Parathyroid adenoma (tissue), 2 donors: ENCODE measurements around the gene RNU4-1.

Source experiments
- H2AFZ ChIP-seq: fragments of 300-600 bp; sonication (generic); one replicate; pipeline ENCODE4 v1.7.0; 2017; ENCODE audit warnings: antibody characterized with exemption, mild to moderate bottlenecking
- H3K27ac ChIP-seq: fragments of 300-600 bp; sonication (generic); one replicate; pipeline ENCODE4 v1.7.0; 2017
- H3K27me3 ChIP-seq: fragments of 300-600 bp; sonication (generic); one replicate; pipeline ENCODE4 v1.7.0; 2017; ENCODE audit warnings: low read length; ENCODE audit not compliant: control insufficient read depth, insufficient read depth
- H3K36me3 ChIP-seq: fragments of 300-600 bp; sonication (generic); one replicate; pipeline ENCODE4 v1.7.0; 2017; ENCODE audit warnings: low read length; ENCODE audit not compliant: control insufficient read depth, insufficient read depth
- H3K4me1 ChIP-seq: fragments of 300-600 bp; sonication (generic); one replicate; pipeline ENCODE4 v1.7.0; 2017; ENCODE audit warnings: control low read depth
- H3K4me2 ChIP-seq: fragments of 300-600 bp; sonication (generic); one replicate; pipeline ENCODE4 v1.7.0; 2017; ENCODE audit warnings: low read length
- H3K4me3 ChIP-seq: fragments of 300-600 bp; sonication (generic); one replicate; pipeline ENCODE4 v1.7.0; 2017; ENCODE audit warnings: low read depth, low read length
- H3K79me2 ChIP-seq: fragments of 300-600 bp; sonication (generic); one replicate; pipeline ENCODE4 v1.7.0; 2017; ENCODE audit warnings: control low read depth
- H3K9ac ChIP-seq: fragments of 300-600 bp; sonication (generic); one replicate; pipeline ENCODE4 v1.7.0; 2017; ENCODE audit warnings: mild to moderate bottlenecking
- H3K9me3 ChIP-seq: fragments of 300-600 bp; sonication (generic); one replicate; pipeline ENCODE4 v1.7.0; 2017; ENCODE audit warnings: low read length; ENCODE audit not compliant: control insufficient read depth
- CTCF ChIP-seq: fragments of 300-600 bp; sonication (generic); IDR thresholded peaks from one replicate; pipeline ENCODE4 v1.7.0; 2017; ENCODE audit warnings: antibody characterized with exemption, mild to moderate bottlenecking
- donor health status: primary hyperparathyroidism.

The RNU4-1 gene

GRCh38 chr12:120266180-120266870, 26.7 kb downstream of the RNU4-1 start:
- H3K4me2 ChIP-seq = peak overlapping the region; percentile 49
- H3K4me3 ChIP-seq = peak overlapping the region; percentile 24
- no peaks in the 10 kb centered on the region for H3K9me3 ChIP-seq
- no peaks in the 10 kb centered on the region for H3K36me3 ChIP-seq
- H3K79me2 ChIP-seq = peaks cover 40% of the 10 kb centered on the region
- peaks cover 30% of the 10 kb centered on the region for H3K4me1 ChIP-seq
- no peak for TF ChIP-seq CTCF
- H2AFZ ChIP-seq = peak overlapping the region; percentile 70
- H3K27me3 ChIP-seq = no peaks in the 10 kb centered on the region
- no peak overlapping the region for H3K9ac ChIP-seq
- H3K27ac ChIP-seq = peak overlapping the region; percentile 46

GRCh38 chr12:120265473-120266179, 27.4 kb downstream of the RNU4-1 start, which contains the start of gene PXN:
Gene PXN, minus strand, starts transcription at chr12:120265730. Its CDS starts 101 bp downstream, at chr12:120265629.
- H3K4me2 ChIP-seq = peak within 1 kb of the TSS; percentile 88
- H3K27ac ChIP-seq = peak within 1 kb of the TSS; percentile 72
- H3K27me3 ChIP-seq = no peaks in the 10 kb centered on the region
- peak within 1 kb of the TSS; percentile 88 for H3K9ac ChIP-seq
- H3K4me3 ChIP-seq = peak within 1 kb of the TSS; percentile 76
- peaks cover 47% of the 10 kb centered on the region for H3K79me2 ChIP-seq
- H3K4me1 ChIP-seq = peaks cover 30% of the 10 kb centered on the region
- peak; percentile 79 for TF ChIP-seq CTCF
- no peaks in the 10 kb centered on the region for H3K36me3 ChIP-seq
- peak within 1 kb of the TSS; percentile 70 for H2AFZ ChIP-seq
- no peaks in the 10 kb centered on the region for H3K9me3 ChIP-seq

- Histone ChIP-seq H3K27ac (peak overlapping the region; percentile 72), H3K4me2 (peak overlapping the region; percentile 88), H3K79me2 (peaks cover 53% of the 10 kb centered on the region), H3K27me3 (no peaks in the 10 kb centered on the region), H3K4me3 (peak overlapping the region; percentile 76), H3K4me1 (peaks cover 30% of the 10 kb centered on the region), H3K9ac (peak overlapping the region; percentile 88), H3K36me3 (no peaks in the 10 kb centered on the region), H2AFZ (peak overlapping the region; percentile 63), H3K9me3 (no peaks in the 10 kb centered on the region)
- TF ChIP-seq CTCF = no peak
Measured at GRCh38 chr12:120264904-120265472, 28.0 kb downstream of the RNU4-1 start.

GRCh38 chr12:120264086-120264903, 28.7 kb downstream of the RNU4-1 start:
- H3K27ac ChIP-seq = peak overlapping the region; percentile 72
- H3K36me3 ChIP-seq = no peaks in the 10 kb centered on the region
- peaks cover 58% of the 10 kb centered on the region for H3K79me2 ChIP-seq
- H3K4me3 ChIP-seq = peak overlapping the region; percentile 76
- peaks cover 30% of the 10 kb centered on the region for H3K4me1 ChIP-seq
- no peak overlapping the region for H3K9ac ChIP-seq
- no peaks in the 10 kb centered on the region for H3K9me3 ChIP-seq
- TF ChIP-seq CTCF = no peak
- H3K4me2 ChIP-seq = peak overlapping the region; percentile 88
- no peaks in the 10 kb centered on the region for H3K27me3 ChIP-seq
- peak overlapping the region; percentile 63 for H2AFZ ChIP-seq
